ENCODE data around the gene AMBP.

- TF ChIP-seq, protein P1, sequence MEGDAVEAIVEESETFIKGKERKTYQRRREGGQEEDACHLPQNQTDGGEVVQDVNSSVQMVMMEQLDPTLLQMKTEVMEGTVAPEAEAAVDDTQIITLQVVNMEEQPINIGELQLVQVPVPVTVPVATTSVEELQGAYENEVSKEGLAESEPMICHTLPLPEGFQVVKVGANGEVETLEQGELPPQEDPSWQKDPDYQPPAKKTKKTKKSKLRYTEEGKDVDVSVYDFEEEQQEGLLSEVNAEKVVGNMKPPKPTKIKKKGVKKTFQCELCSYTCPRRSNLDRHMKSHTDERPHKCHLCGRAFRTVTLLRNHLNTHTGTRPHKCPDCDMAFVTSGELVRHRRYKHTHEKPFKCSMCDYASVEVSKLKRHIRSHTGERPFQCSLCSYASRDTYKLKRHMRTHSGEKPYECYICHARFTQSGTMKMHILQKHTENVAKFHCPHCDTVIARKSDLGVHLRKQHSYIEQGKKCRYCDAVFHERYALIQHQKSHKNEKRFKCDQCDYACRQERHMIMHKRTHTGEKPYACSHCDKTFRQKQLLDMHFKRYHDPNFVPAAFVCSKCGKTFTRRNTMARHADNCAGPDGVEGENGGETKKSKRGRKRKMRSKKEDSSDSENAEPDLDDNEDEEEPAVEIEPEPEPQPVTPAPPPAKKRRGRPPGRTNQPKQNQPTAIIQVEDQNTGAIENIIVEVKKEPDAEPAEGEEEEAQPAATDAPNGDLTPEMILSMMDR (IDR thresholded peaks at IDR 0.05): no peak
- TF ChIP-seq EZH2 (IDR thresholded peaks at IDR 0.05) (no peak), EZH2phosphoT487 (IDR thresholded peaks at IDR 0.05) (no peak)
Observed at GRCh38 chr9:114090798-114091197, 12.7 kb upstream of the AMBP start.

Data from neural progenitor cell (in vitro differentiated cells).